Activated CD8-positive, alpha-beta T cell treated with anti-CD3 and anti-CD28 coated beads, Interleukin-2, amount 10 ng/mL, durations not matched to agents 7 days and 5 days (primary cell): ENCODE results near the gene SLC22A2. TPM values are rescaled to one million over a fixed set of nuclear protein-coding genes. Genes with fewer than 3 reads are reported as not detected.

Experiments used
- ATAC-seq: fragments of 150-1000 bp; cut with Tn5 transposase; one replicate; pipeline ENCODE4 v1.10.0; 2021; ENCODE audit warnings: moderate library complexity
- CTCF ChIA-PET: fragments of 350-600 bp; sonication (Branson Sonifier 250); formaldehyde crosslinking; loops from one replicate; lab custom pipeline; 2021; ENCODE audit warnings: antibody characterized with exemption; lab: Charles Lee
- POLR2A ChIA-PET: fragments of 350-600 bp; sonication (Branson Sonifier 250); formaldehyde crosslinking; loops from one replicate; lab custom pipeline; 2021; ENCODE audit warnings: antibody characterized with exemption; lab: Charles Lee
- DNase-seq: peaks from one replicate; pipeline ENCODE4 v3.0.0-alpha.2; 2020
- H3K27ac Mint-ChIP-seq: one replicate; pipeline ENCODE4 v1.8.0; 2021; ENCODE audit warnings: mild to moderate bottlenecking, mixed read lengths
- H3K27me3 Mint-ChIP-seq: one replicate; pipeline ENCODE4 v1.8.0; 2021; ENCODE audit warnings: low read depth, mixed read lengths
- H3K36me3 Mint-ChIP-seq: one replicate; pipeline ENCODE4 v1.8.0; 2021; ENCODE audit warnings: low read depth, mixed read lengths
- H3K4me1 Mint-ChIP-seq: one replicate; pipeline ENCODE4 v1.8.0; 2021; ENCODE audit warnings: low read depth, mixed read lengths
- H3K4me3 Mint-ChIP-seq: one replicate; pipeline ENCODE4 v1.8.0; 2021; ENCODE audit warnings: mild to moderate bottlenecking, mixed read lengths
- H3K9me3 Mint-ChIP-seq: one replicate; pipeline ENCODE4 v1.8.0; 2022; ENCODE audit warnings: mixed read lengths; ENCODE audit not compliant: insufficient read depth
- total RNA-seq, 2 experiments: library from RNA; stranded (reverse); gene quantifications; one replicate each; pipeline ENCODE4 v1.2.3, GENCODE V29; 2021

The SLC22A2 gene
- total RNA-seq, 2 experiments from 2014 or later, result not detected

GRCh38 chr6:160259598-160259997, 977 bp upstream of the SLC22A2 start:
- Mint-ChIP-seq H3K36me3 (no peaks in the 10 kb centered on the region), H3K27me3 (peaks cover 5% of the 10 kb centered on the region), H3K4me1 (no peaks in the 10 kb centered on the region), H3K4me3 (no peak overlapping the region), H3K9me3 (no peaks in the 10 kb centered on the region), H3K27ac (no peak overlapping the region)
- ChIA-PET CTCF (no interaction called here), POLR2A (no interaction called here)
- no peak for ATAC-seq
- no peak for DNase-seq

- H3K4me1 Mint-ChIP-seq, result no peaks in the 10 kb centered on the region
- H3K27ac Mint-ChIP-seq, result no peak overlapping the region
- DNase-seq, result no peak
- no peak for ATAC-seq
- H3K36me3 Mint-ChIP-seq, result no peaks in the 10 kb centered on the region
- H3K4me3 Mint-ChIP-seq, result no peak overlapping the region
- ChIA-PET POLR2A (no interaction called here), CTCF (no interaction called here)
- no peaks in the 10 kb centered on the region for H3K9me3 Mint-ChIP-seq
- H3K27me3 Mint-ChIP-seq, result peaks cover 8% of the 10 kb centered on the region
Measured at GRCh38 chr6:160259143-160259425, 463 bp upstream of the SLC22A2 start.

- H3K36me3 Mint-ChIP-seq, result no peaks in the 10 kb centered on the region
- no peak overlapping the region for H3K27ac Mint-ChIP-seq
- POLR2A ChIA-PET, result no interaction called here
- DNase-seq (no peak), ATAC-seq (no peak)
- CTCF ChIA-PET, result no interaction called here
- H3K4me3 Mint-ChIP-seq, result no peak overlapping the region
- no peaks in the 10 kb centered on the region for H3K9me3 Mint-ChIP-seq
- peaks cover 12% of the 10 kb centered on the region for H3K27me3 Mint-ChIP-seq
- no peaks in the 10 kb centered on the region for H3K4me1 Mint-ChIP-seq
Measured at GRCh38 chr6:160256445-160256844, 2.2 kb downstream of the SLC22A2 start.

GRCh38 chr6:160254467-160255312, 3.9 kb downstream of the SLC22A2 start:
- Mint-ChIP-seq H3K27me3 (peaks cover 12% of the 10 kb centered on the region), H3K4me1 (no peaks in the 10 kb centered on the region), H3K36me3 (no peaks in the 10 kb centered on the region), H3K27ac (no peak overlapping the region), H3K4me3 (no peak overlapping the region), H3K9me3 (no peaks in the 10 kb centered on the region)
- no peak for ATAC-seq
- ChIA-PET CTCF (no interaction called here), POLR2A (no interaction called here)
- no peak for DNase-seq

GRCh38 chr6:160253714-160254113, 4.9 kb downstream of the SLC22A2 start:
- Mint-ChIP-seq H3K4me1 (no peaks in the 10 kb centered on the region), H3K27me3 (peaks cover 12% of the 10 kb centered on the region), H3K9me3 (no peaks in the 10 kb centered on the region), H3K36me3 (no peaks in the 10 kb centered on the region), H3K4me3 (no peak overlapping the region), H3K27ac (no peak overlapping the region)
- ChIA-PET CTCF (no interaction called here), POLR2A (no interaction called here)
- DNase-seq, result no peak
- ATAC-seq, result no peak

- Mint-ChIP-seq H3K36me3 (no peaks in the 10 kb centered on the region), H3K9me3 (no peaks in the 10 kb centered on the region), H3K27me3 (peaks cover 12% of the 10 kb centered on the region), H3K27ac (no peak overlapping the region), H3K4me1 (no peaks in the 10 kb centered on the region), H3K4me3 (no peak overlapping the region)
- ATAC-seq (no peak), DNase-seq (no peak)
- POLR2A ChIA-PET, result no interaction called here
- CTCF ChIA-PET, result no interaction called here
Measured at GRCh38 chr6:160253292-160253691, 5.3 kb downstream of the SLC22A2 start.

- no peak for DNase-seq
- Mint-ChIP-seq H3K27ac (no peak overlapping the region), H3K9me3 (no peaks in the 10 kb centered on the region), H3K4me1 (no peaks in the 10 kb centered on the region), H3K4me3 (no peak overlapping the region), H3K27me3 (peaks cover 12% of the 10 kb centered on the region), H3K36me3 (no peaks in the 10 kb centered on the region)
- ChIA-PET CTCF (no interaction called here), POLR2A (no interaction called here)
- ATAC-seq, result no peak
Measured at GRCh38 chr6:160252073-160252813, 6.4 kb downstream of the SLC22A2 start.

- Mint-ChIP-seq H3K9me3 (no peaks in the 10 kb centered on the region), H3K4me3 (no peak overlapping the region), H3K4me1 (no peaks in the 10 kb centered on the region), H3K27me3 (peaks cover 10% of the 10 kb centered on the region), H3K27ac (no peak overlapping the region), H3K36me3 (no peaks in the 10 kb centered on the region)
- no peak for ATAC-seq
- DNase-seq, result no peak
- POLR2A ChIA-PET, result no interaction called here
- CTCF ChIA-PET, result no interaction called here
Measured at GRCh38 chr6:160249671-160250070, 8.9 kb downstream of the SLC22A2 start.

GRCh38 chr6:160248538-160248937, 10.1 kb downstream of the SLC22A2 start:
- Mint-ChIP-seq H3K4me3 (no peak overlapping the region), H3K4me1 (no peaks in the 10 kb centered on the region), H3K36me3 (no peaks in the 10 kb centered on the region), H3K27ac (no peak overlapping the region), H3K9me3 (no peaks in the 10 kb centered on the region), H3K27me3 (peaks cover 7% of the 10 kb centered on the region)
- ATAC-seq (no peak), DNase-seq (no peak)
- POLR2A ChIA-PET, result no interaction called here
- CTCF ChIA-PET, result no interaction called here

GRCh38 chr6:160247457-160247883, 11.2 kb downstream of the SLC22A2 start:
- ChIA-PET POLR2A (no interaction called here), CTCF (no interaction called here)
- ATAC-seq (no peak), DNase-seq (no peak)
- no peak overlapping the region for H3K4me3 Mint-ChIP-seq
- H3K36me3 Mint-ChIP-seq, result no peaks in the 10 kb centered on the region
- H3K27ac Mint-ChIP-seq, result no peak overlapping the region
- peaks cover 4% of the 10 kb centered on the region for H3K27me3 Mint-ChIP-seq
- no peaks in the 10 kb centered on the region for H3K9me3 Mint-ChIP-seq
- H3K4me1 Mint-ChIP-seq, result no peaks in the 10 kb centered on the region

GRCh38 chr6:160240691-160241084, 17.9 kb downstream of the SLC22A2 start:
- no peak for ATAC-seq
- no peak overlapping the region for H3K27ac Mint-ChIP-seq
- CTCF ChIA-PET, result no interaction called here

GRCh38 chr6:160239929-160240690, 18.5 kb downstream of the SLC22A2 start:
- ATAC-seq (no peak), DNase-seq (no peak)
- Mint-ChIP-seq H3K27ac (no peak overlapping the region), H3K4me3 (no peak overlapping the region), H3K27me3 (peaks cover 2% of the 10 kb centered on the region), H3K4me1 (no peaks in the 10 kb centered on the region), H3K9me3 (peaks cover 3% of the 10 kb centered on the region), H3K36me3 (no peaks in the 10 kb centered on the region)
- ChIA-PET CTCF (no interaction called here), POLR2A (no interaction called here)

More at GRCh38 chr6:160240691-160241084, 17.9 kb downstream of the SLC22A2 start:
- POLR2A ChIA-PET, result no interaction called here
- Mint-ChIP-seq H3K9me3 (peaks cover 3% of the 10 kb centered on the region), H3K27me3 (peaks cover 2% of the 10 kb centered on the region), H3K4me1 (no peaks in the 10 kb centered on the region), H3K36me3 (no peaks in the 10 kb centered on the region), H3K4me3 (no peak overlapping the region)
- no peak for DNase-seq
